Muscle layer of colon (tissue), 2 donors: ENCODE measurements around the gene SLU7.

Experiments used
- H3K27ac ChIP-seq: one replicate; pipeline ENCODE4 v1.7.0; 2013; ENCODE audit warnings: low read depth, mild to moderate bottlenecking, low read length, moderate library complexity
- H3K27me3 ChIP-seq, 2 donors: one replicate each; pipeline ENCODE4 v1.7.0; 2013; ENCODE audit warnings: low read length in 2 of 2, mild to moderate bottlenecking in 2 of 2; ENCODE audit not compliant: insufficient read depth in 2 of 2, control insufficient read depth in 1 of 2
- H3K36me3 ChIP-seq: one replicate; pipeline ENCODE4 v1.7.0; 2013; ENCODE audit warnings: mild to moderate bottlenecking, low read length; ENCODE audit not compliant: insufficient read depth
- H3K4me1 ChIP-seq: one replicate; pipeline ENCODE4 v1.7.0; 2013; ENCODE audit warnings: mild to moderate bottlenecking, low read length; ENCODE audit not compliant: insufficient read depth
- H3K4me3 ChIP-seq, 2 donors: one replicate each; pipeline ENCODE4 v1.7.0; 2013; ENCODE audit warnings: low read length in 2 of 2, low read depth in 1 of 2, mild to moderate bottlenecking in 1 of 2, moderate library complexity in 1 of 2
- H3K9ac ChIP-seq: one replicate; pipeline ENCODE4 v1.7.0; 2013; ENCODE audit warnings: low read length
- H3K9me3 ChIP-seq: one replicate; pipeline ENCODE4 v1.7.0; 2013; ENCODE audit warnings: mild to moderate bottlenecking, low read length
- donor health status: abdominal sarcoma.
- donor health status: Adenocarcinoma of cecum.

Gene SLU7

GRCh38 chr5:160418561-160419457 is at the start of gene SLU7:
SLU7 (minus strand) TSS chr5:160419081; CDS start chr5:160415294, 3,787 bp downstream.
- peak within 1 kb of the TSS; percentile 93 for H3K9ac ChIP-seq
- peak within 1 kb of the TSS; percentile 97 to 99 for H3K4me3 ChIP-seq
- H3K36me3 ChIP-seq: peaks cover 4% of the 10 kb centered on the region
- H3K27me3 ChIP-seq: no peaks in the 10 kb centered on the region
- H3K4me1 ChIP-seq: peaks cover 34% of the 10 kb centered on the region
- peak within 1 kb of the TSS; percentile 98 for H3K27ac ChIP-seq
- H3K9me3 ChIP-seq: no peaks in the 10 kb centered on the region

GRCh38 chr5:160468363-160468975 is 49.6 kb upstream of the SLU7 start:
- Histone ChIP-seq H3K9ac (no peak overlapping the region), H3K4me1 (peaks cover 30% of the 10 kb centered on the region), H3K36me3 (no peaks in the 10 kb centered on the region), H3K9me3 (no peaks in the 10 kb centered on the region), H3K27ac (no peak overlapping the region), H3K27me3 (no peaks in the 10 kb centered on the region), H3K4me3 (peak overlapping the region in 1 of 2 donors; percentile 49)

- H3K4me3 ChIP-seq: peak overlapping the region in 1 of 2 donors; percentile 49
- no peaks in the 10 kb centered on the region for H3K36me3 ChIP-seq
- peaks cover 30% of the 10 kb centered on the region for H3K4me1 ChIP-seq
- no peak overlapping the region for H3K27ac ChIP-seq
- no peaks in the 10 kb centered on the region for H3K27me3 ChIP-seq
- H3K9me3 ChIP-seq: no peaks in the 10 kb centered on the region
- no peak overlapping the region for H3K9ac ChIP-seq
Observed at GRCh38 chr5:160467555-160468362, 48.9 kb upstream of the SLU7 start.

- Histone ChIP-seq H3K9ac (no peak overlapping the region), H3K27me3 (no peaks in the 10 kb centered on the region), H3K9me3 (no peaks in the 10 kb centered on the region), H3K4me1 (peaks cover 29% of the 10 kb centered on the region), H3K36me3 (no peaks in the 10 kb centered on the region), H3K4me3 (peak overlapping the region in 1 of 2 donors; percentile 49), H3K27ac (no peak overlapping the region)
Observed at GRCh38 chr5:160466889-160467554, 48.1 kb upstream of the SLU7 start.

GRCh38 chr5:160466116-160466515 is 47.2 kb upstream of the SLU7 start:
- no peak overlapping the region for H3K4me3 ChIP-seq
- H3K4me1 ChIP-seq: peaks cover 22% of the 10 kb centered on the region
- no peaks in the 10 kb centered on the region for H3K36me3 ChIP-seq
- H3K27ac ChIP-seq: no peak overlapping the region
- no peak overlapping the region for H3K9ac ChIP-seq
- H3K27me3 ChIP-seq: no peaks in the 10 kb centered on the region
- H3K9me3 ChIP-seq: no peaks in the 10 kb centered on the region

- no peak overlapping the region for H3K27ac ChIP-seq
Observed at GRCh38 chr5:160464466-160464797, 45.6 kb upstream of the SLU7 start.

GRCh38 chr5:160463740-160464465 is 45.0 kb upstream of the SLU7 start:
- no peak overlapping the region for H3K4me3 ChIP-seq
- no peak overlapping the region for H3K9ac ChIP-seq
- no peaks in the 10 kb centered on the region for H3K9me3 ChIP-seq
- H3K4me1 ChIP-seq: peaks cover 15% of the 10 kb centered on the region
- H3K27me3 ChIP-seq: no peaks in the 10 kb centered on the region
- no peaks in the 10 kb centered on the region for H3K36me3 ChIP-seq
- H3K27ac ChIP-seq: no peak overlapping the region

More at GRCh38 chr5:160464466-160464797, 45.6 kb upstream of the SLU7 start:
- no peak overlapping the region for H3K9ac ChIP-seq
- H3K36me3 ChIP-seq: no peaks in the 10 kb centered on the region
- no peaks in the 10 kb centered on the region for H3K9me3 ChIP-seq
- no peaks in the 10 kb centered on the region for H3K27me3 ChIP-seq
- H3K4me1 ChIP-seq: peaks cover 15% of the 10 kb centered on the region
- H3K4me3 ChIP-seq: no peak overlapping the region

- Histone ChIP-seq H3K4me3 (no peak overlapping the region), H3K9ac (no peak overlapping the region), H3K9me3 (no peaks in the 10 kb centered on the region), H3K4me1 (peaks cover 12% of the 10 kb centered on the region), H3K27me3 (no peaks in the 10 kb centered on the region), H3K36me3 (no peaks in the 10 kb centered on the region), H3K27ac (no peak overlapping the region)
Observed at GRCh38 chr5:160463227-160463626, 44.3 kb upstream of the SLU7 start.

GRCh38 chr5:160462167-160462566 is 43.3 kb upstream of the SLU7 start:
- Histone ChIP-seq H3K36me3 (no peaks in the 10 kb centered on the region), H3K9ac (no peak overlapping the region), H3K9me3 (no peaks in the 10 kb centered on the region), H3K27ac (no peak overlapping the region), H3K27me3 (no peaks in the 10 kb centered on the region), H3K4me3 (no peak overlapping the region), H3K4me1 (peaks cover 1% of the 10 kb centered on the region)

GRCh38 chr5:160461378-160461777 is 42.5 kb upstream of the SLU7 start:
- Histone ChIP-seq H3K27ac (no peak overlapping the region), H3K4me1 (no peaks in the 10 kb centered on the region), H3K4me3 (no peak overlapping the region), H3K36me3 (no peaks in the 10 kb centered on the region), H3K9ac (no peak overlapping the region), H3K9me3 (no peaks in the 10 kb centered on the region), H3K27me3 (no peaks in the 10 kb centered on the region)
